ENCODE data around the gene TLR1. TPM values are rescaled to one million over a fixed set of nuclear protein-coding genes. Genes with fewer than 3 reads are reported as not detected.

The TLR1 gene
- total RNA-seq, 3 donors from 2014 or later: 13.1 to 39.7 (median 18.7) TPM

- no peaks in the 10 kb centered on the region for H3K27me3 ChIP-seq
- TF ChIP-seq POLR2A (IDR thresholded peaks at IDR 0.05): no peak
- no peak for TF ChIP-seq CTCF (IDR thresholded peaks at IDR 0.05)
- TF ChIP-seq POLR2AphosphoS5 (IDR thresholded peaks at IDR 0.05): no peak
- H3K36me3 ChIP-seq: no peaks in the 10 kb centered on the region
- intact Hi-C loops (cut with DNase I; ENCODE audit: low total_unique reads): no loop called here
- no peak overlapping the region for H3K27ac ChIP-seq
- H3K4me1 ChIP-seq: no peaks in the 10 kb centered on the region
- no peaks in the 10 kb centered on the region for H3K9me3 ChIP-seq
- no peak for DNase-seq (ENCODE audit: low spot score in 2 of 2)
- no peak overlapping the region for H3K4me3 ChIP-seq
Measured at GRCh38 chr4:38787693-38788092, 16.9 kb downstream of the TLR1 start.

- TF ChIP-seq POLR2AphosphoS5 (IDR thresholded peaks at IDR 0.05): no peak
- TF ChIP-seq POLR2A (IDR thresholded peaks at IDR 0.05): no peak
- no peak for TF ChIP-seq CTCF (IDR thresholded peaks at IDR 0.05)
- H3K4me3 ChIP-seq: no peak overlapping the region
- no peak overlapping the region for H3K27ac ChIP-seq
- no peaks in the 10 kb centered on the region for H3K4me1 ChIP-seq
- intact Hi-C loops (cut with DNase I; ENCODE audit: low total_unique reads): no loop called here
- DNase-seq (ENCODE audit: low spot score in 2 of 2): no peak
- no peaks in the 10 kb centered on the region for H3K36me3 ChIP-seq
- no peaks in the 10 kb centered on the region for H3K27me3 ChIP-seq
- H3K9me3 ChIP-seq: no peaks in the 10 kb centered on the region
Measured at GRCh38 chr4:38785901-38786402, 18.6 kb downstream of the TLR1 start.

GRCh38 chr4:38785041-38785790, 19.4 kb downstream of the TLR1 start:
- Histone ChIP-seq H3K27ac (no peak overlapping the region), H3K4me3 (no peak overlapping the region), H3K9me3 (no peaks in the 10 kb centered on the region), H3K36me3 (no peaks in the 10 kb centered on the region), H3K27me3 (no peaks in the 10 kb centered on the region), H3K4me1 (no peaks in the 10 kb centered on the region)
- no peak for TF ChIP-seq POLR2A (IDR thresholded peaks at IDR 0.05)
- no peak for TF ChIP-seq POLR2AphosphoS5 (IDR thresholded peaks at IDR 0.05)
- TF ChIP-seq CTCF (IDR thresholded peaks at IDR 0.05): no peak
- DNase-seq (ENCODE audit: low spot score in 2 of 2): no peak
- intact Hi-C loops (cut with DNase I; ENCODE audit: low total_unique reads): no loop called here

GRCh38 chr4:38784141-38784540, 20.4 kb downstream of the TLR1 start:
- Histone ChIP-seq H3K27ac (no peak overlapping the region), H3K4me1 (no peaks in the 10 kb centered on the region), H3K4me3 (no peak overlapping the region), H3K27me3 (no peaks in the 10 kb centered on the region), H3K36me3 (no peaks in the 10 kb centered on the region), H3K9me3 (no peaks in the 10 kb centered on the region)
- DNase-seq (ENCODE audit: low spot score in 2 of 2): no peak
- intact Hi-C loops (cut with DNase I; ENCODE audit: low total_unique reads): no loop called here
- TF ChIP-seq POLR2AphosphoS5 (IDR thresholded peaks at IDR 0.05): no peak
- TF ChIP-seq CTCF (IDR thresholded peaks at IDR 0.05): no peak
- TF ChIP-seq POLR2A (IDR thresholded peaks at IDR 0.05): no peak

GRCh38 chr4:38783109-38783460, 21.5 kb downstream of the TLR1 start:
- Histone ChIP-seq H3K4me1 (no peaks in the 10 kb centered on the region), H3K4me3 (no peak overlapping the region), H3K27me3 (no peaks in the 10 kb centered on the region), H3K27ac (no peak overlapping the region), H3K9me3 (no peaks in the 10 kb centered on the region), H3K36me3 (no peaks in the 10 kb centered on the region)
- TF ChIP-seq POLR2A (IDR thresholded peaks at IDR 0.05): no peak
- intact Hi-C loops (cut with DNase I; ENCODE audit: low total_unique reads): no loop called here
- DNase-seq (ENCODE audit: low spot score in 2 of 2): no peak

All from breast epithelium (tissue), 4 donors.